ENCODE data around the gene CCN6. TPM values are rescaled to one million over a fixed set of nuclear protein-coding genes. Genes with fewer than 3 reads are reported as not detected.

Gene CCN6
- polyA plus RNA-seq, 1 experiment: not detected

DNA sequence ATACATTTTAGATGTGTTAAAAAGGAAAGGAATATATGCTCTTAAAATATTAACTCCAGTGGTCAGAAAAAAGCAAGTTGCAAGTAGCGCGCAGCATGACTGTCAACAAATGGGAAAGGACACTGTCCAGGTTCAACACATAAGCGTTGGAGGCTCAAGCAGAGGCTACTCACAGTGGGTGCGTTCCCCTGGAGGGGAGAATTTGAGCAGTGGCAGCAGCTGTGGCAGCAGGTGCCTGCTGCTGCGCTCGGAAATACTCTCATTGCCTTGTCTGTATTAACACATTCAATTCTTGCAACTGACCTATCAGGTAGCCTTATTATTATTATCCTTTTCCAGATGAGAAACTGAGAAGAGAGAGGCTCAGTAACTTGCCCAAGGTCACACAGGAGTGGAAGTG is 21.9 kb upstream of the CCN6 start:
- no peaks in the 10 kb centered on the region for H3K9me3 ChIP-seq (ENCODE audit: control insufficient read depth, insufficient read depth, low read length)
- DNase-seq (ENCODE audit: low read depth, low spot score): no peak
- TF ChIP-seq, protein P1, sequence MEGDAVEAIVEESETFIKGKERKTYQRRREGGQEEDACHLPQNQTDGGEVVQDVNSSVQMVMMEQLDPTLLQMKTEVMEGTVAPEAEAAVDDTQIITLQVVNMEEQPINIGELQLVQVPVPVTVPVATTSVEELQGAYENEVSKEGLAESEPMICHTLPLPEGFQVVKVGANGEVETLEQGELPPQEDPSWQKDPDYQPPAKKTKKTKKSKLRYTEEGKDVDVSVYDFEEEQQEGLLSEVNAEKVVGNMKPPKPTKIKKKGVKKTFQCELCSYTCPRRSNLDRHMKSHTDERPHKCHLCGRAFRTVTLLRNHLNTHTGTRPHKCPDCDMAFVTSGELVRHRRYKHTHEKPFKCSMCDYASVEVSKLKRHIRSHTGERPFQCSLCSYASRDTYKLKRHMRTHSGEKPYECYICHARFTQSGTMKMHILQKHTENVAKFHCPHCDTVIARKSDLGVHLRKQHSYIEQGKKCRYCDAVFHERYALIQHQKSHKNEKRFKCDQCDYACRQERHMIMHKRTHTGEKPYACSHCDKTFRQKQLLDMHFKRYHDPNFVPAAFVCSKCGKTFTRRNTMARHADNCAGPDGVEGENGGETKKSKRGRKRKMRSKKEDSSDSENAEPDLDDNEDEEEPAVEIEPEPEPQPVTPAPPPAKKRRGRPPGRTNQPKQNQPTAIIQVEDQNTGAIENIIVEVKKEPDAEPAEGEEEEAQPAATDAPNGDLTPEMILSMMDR (IDR thresholded peaks at IDR 0.05; ENCODE audit: low read depth, low read length): no peak
- H3K27me3 ChIP-seq (ENCODE audit: control insufficient read depth, insufficient read depth, low read length): peaks cover 14% of the 10 kb centered on the region
- H3K27ac ChIP-seq (ENCODE audit: low read depth, low read length): no peak overlapping the region
- ChIA-PET POLR2A (no interaction called here), CTCF (interaction anchor here (0.7 to 1.3 kb wide), 3 partner anchors 10 to 321 kb away, joined by 3 to 6 read pairs (median 6); no protein-coding TSS in a partner anchor)
- no peak overlapping the region for H3K4me3 ChIP-seq (ENCODE audit: low read depth, low read length)

DNA sequence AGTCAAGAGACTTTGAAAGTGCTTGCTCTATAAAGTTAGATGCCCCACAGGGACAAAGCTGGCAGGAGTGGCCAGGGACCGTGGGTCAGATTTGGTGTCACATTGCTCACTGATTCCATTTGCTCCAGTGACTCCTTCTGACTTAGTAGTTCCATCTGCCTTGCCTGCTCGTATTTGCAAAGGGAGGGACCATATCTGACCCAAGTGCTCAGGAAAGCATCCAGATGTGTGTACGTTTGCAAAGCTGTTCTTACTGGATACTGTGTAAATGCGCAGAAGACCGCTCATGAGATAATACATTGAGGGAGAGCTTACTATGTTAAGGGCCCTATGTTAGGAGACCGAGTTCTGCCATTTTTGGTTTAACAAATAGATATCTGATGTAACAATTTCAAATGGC is 21.2 kb upstream of the CCN6 start:
- ChIA-PET POLR2A (no interaction called here), CTCF (interaction anchor here (0.7 to 1.3 kb wide), 4 partner anchors 9 to 322 kb away, joined by 3 to 6 read pairs (median 4); no protein-coding TSS in a partner anchor)
- DNase-seq (ENCODE audit: low read depth, low spot score): no peak
- no peak overlapping the region for H3K4me3 ChIP-seq (ENCODE audit: low read depth, low read length)
- no peak overlapping the region for H3K27ac ChIP-seq (ENCODE audit: low read depth, low read length)
- H3K9me3 ChIP-seq (ENCODE audit: control insufficient read depth, insufficient read depth, low read length): no peaks in the 10 kb centered on the region
- TF ChIP-seq, protein P1 (IDR thresholded peaks at IDR 0.05; ENCODE audit: low read depth, low read length): no peak
- peaks cover 14% of the 10 kb centered on the region for H3K27me3 ChIP-seq (ENCODE audit: control insufficient read depth, insufficient read depth, low read length)

DNA sequence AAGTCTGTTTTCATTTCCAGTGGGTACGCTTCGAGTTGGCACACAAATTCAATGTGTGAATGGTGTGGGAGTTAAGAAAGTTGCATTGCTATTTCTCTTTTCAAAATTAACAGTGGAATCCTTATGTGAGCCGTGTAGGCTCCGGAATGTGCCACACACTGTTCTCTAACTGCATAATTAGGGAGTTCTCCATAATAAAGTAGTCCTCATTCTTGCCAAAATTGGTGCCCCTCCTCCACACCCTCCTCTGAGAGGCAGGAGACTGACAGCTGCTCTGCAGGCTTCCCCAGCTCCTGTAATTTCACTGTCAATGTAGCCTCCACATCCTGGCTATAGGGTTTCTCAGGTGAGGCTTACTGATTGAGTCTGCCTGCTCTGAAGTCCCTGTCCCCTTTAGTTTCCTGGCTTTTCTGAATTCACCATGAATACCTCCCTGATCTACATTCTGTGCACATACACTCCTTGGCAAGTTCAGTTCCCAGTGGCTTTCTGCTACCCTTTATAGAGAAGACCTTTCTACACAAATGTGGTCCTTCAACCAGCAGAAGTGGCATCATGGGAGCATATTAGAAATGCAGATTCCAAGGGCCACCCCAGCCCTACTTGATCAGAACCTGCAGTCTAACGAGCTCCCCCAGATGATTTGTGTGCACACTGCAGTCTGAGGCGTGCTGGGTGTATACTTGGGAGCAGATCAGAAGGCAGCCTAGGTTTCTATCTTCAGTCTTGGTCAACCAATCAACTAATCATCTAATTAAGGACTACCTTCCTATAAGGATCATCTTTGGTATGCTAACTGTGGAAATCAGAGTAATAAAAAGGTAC is 19.9 kb upstream of the CCN6 start:
- H3K4me3 ChIP-seq (ENCODE audit: low read depth, low read length): no peak overlapping the region
- CTCF ChIA-PET: interaction anchor here (1.6 kb wide), 1 partner anchor 9 kb away, joined by 4 read pairs; no protein-coding TSS in a partner anchor
- peaks cover 14% of the 10 kb centered on the region for H3K27me3 ChIP-seq (ENCODE audit: control insufficient read depth, insufficient read depth, low read length)
- DNase-seq (ENCODE audit: low read depth, low spot score): no peak
- TF ChIP-seq, protein P1 (IDR thresholded peaks at IDR 0.05; ENCODE audit: low read depth, low read length): no peak
- H3K9me3 ChIP-seq (ENCODE audit: control insufficient read depth, insufficient read depth, low read length): no peaks in the 10 kb centered on the region
- POLR2A ChIA-PET: no interaction called here
- H3K27ac ChIP-seq (ENCODE audit: low read depth, low read length): no peak overlapping the region

DNA sequence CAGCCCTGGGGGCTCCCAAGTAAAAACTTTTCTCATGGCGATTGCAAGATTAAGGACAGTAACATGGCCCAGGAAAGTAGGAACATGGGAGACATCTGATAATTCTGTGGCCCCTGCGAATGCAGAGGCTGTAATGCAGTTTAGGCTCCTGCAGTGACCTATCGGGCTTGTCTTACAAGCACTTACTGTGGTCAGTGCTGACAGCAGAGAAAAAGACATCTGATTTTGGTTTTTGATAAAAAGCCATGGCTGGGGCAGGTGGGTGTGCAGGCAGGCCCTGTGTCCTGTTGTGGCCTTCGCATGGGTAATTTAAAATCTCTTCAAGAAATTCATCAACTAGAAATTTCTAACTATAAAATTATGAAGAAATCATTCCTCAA is 19.3 kb upstream of the CCN6 start:
- H3K27ac ChIP-seq (ENCODE audit: low read depth, low read length): no peak overlapping the region
- POLR2A ChIA-PET: no interaction called here

More for the DNA sequence above, 19.3 kb upstream of the CCN6 start:
- Histone ChIP-seq H3K9me3 (ENCODE audit: control insufficient read depth, insufficient read depth, low read length) (no peaks in the 10 kb centered on the region), H3K4me3 (ENCODE audit: low read depth, low read length) (no peak overlapping the region), H3K27me3 (ENCODE audit: control insufficient read depth, insufficient read depth, low read length) (peaks cover 14% of the 10 kb centered on the region)
- CTCF ChIA-PET: interaction anchor here (1.6 kb wide), 1 partner anchor 9 kb away, joined by 4 read pairs; no protein-coding TSS in a partner anchor
- TF ChIP-seq, protein P1 (IDR thresholded peaks at IDR 0.05; ENCODE audit: low read depth, low read length): no peak
- DNase-seq (ENCODE audit: low read depth, low spot score): no peak
